Endothelial cell of umbilical vein (primary cell): ENCODE measurements around the gene JDP2. TPM values are rescaled to one million over a fixed set of nuclear protein-coding genes. Genes with fewer than 3 reads are reported as not detected.

Source experiments
- BruUV-seq: library from RNA; stranded (reverse); fragments of 400-500 nt; replicated peaks from 2 replicates; lab custom pipeline; 2021; lab: Mats Ljungman, UMichigan
- CTCF ChIA-PET: fragments of 300-600, 350-600 bp; sonication (Branson Sonifier 250); formaldehyde crosslinking; loops from one replicate; lab custom pipeline; 2021; ENCODE audit warnings: antibody characterized with exemption, inconsistent platforms; lab: Charles Lee
- POLR2A ChIA-PET: fragments of 300-600, 350-600 bp; sonication (Branson Sonifier 250); formaldehyde crosslinking; loops from one replicate; lab custom pipeline; 2021; ENCODE audit warnings: antibody characterized with exemption, inconsistent platforms; lab: Charles Lee
- DNase-seq: peaks from one replicate; pipeline ENCODE4 v3.0.0-alpha.2; 2011; ENCODE audit warnings: low read depth, low spot score
- FAIRE-seq: peaks from 2 replicates; lab custom pipeline; 2011; peaks lifted over from hg19 to GRCh38; lab: Jason Lieb, UNC
- H2AFZ ChIP-seq: 2 replicates; pipeline ENCODE4 v1.6.0; 2012; ENCODE audit warnings: low read depth, low read length, control low read depth, inconsistent platforms
- H3K27ac ChIP-seq: 2 replicates; pipeline ENCODE4 v1.5.1; 2011; ENCODE audit warnings: low read depth, mild to moderate bottlenecking, control low read depth, low read length, moderate library complexity; ENCODE audit not compliant: insufficient read depth
- H3K27me3 ChIP-seq, 2 experiments: 2 replicates each; pipeline versions ENCODE4 v1.6.0 to v1.6.1; 2011; ENCODE audit warnings: low read length in 2 of 2, mixed read lengths in 1 of 2; ENCODE audit not compliant: control insufficient read depth in 2 of 2, insufficient read depth in 2 of 2
- H3K36me3 ChIP-seq, 2 experiments: 2 replicates in 1 of 2; 3 replicates in 1 of 2; pipeline ENCODE4 v1.5.1; 2011; ENCODE audit warnings: low read length in 2 of 2, mild to moderate bottlenecking in 1 of 2, moderate library complexity in 1 of 2; ENCODE audit not compliant: control insufficient read depth in 2 of 2, insufficient read depth in 2 of 2; ENCODE audit errors: extremely low read depth in 1 of 2
- H3K4me1 ChIP-seq: 3 replicates; pipeline ENCODE4 v1.5.1; 2011; ENCODE audit warnings: mild to moderate bottlenecking, low read length; ENCODE audit not compliant: control insufficient read depth, insufficient read depth; ENCODE audit errors: extremely low read depth
- H3K4me2 ChIP-seq: 2 replicates; pipeline ENCODE4 v1.6.1; 2011; ENCODE audit warnings: low read length, control low read depth, mixed read lengths; ENCODE audit not compliant: insufficient read depth
- H3K4me3 ChIP-seq, 3 experiments: fragments of 200-600 bp in 1 of 3; sonication (generic), shearing (Covaris generic) in 1 of 3; replicated peaks in 1 of 3; 2 replicates each; pipeline ENCODE4 v1.5.1; 2011 to 2016; ENCODE audit warnings: control low read depth in 3 of 3, low read length in 3 of 3, mild to moderate bottlenecking in 2 of 3, inconsistent platforms in 1 of 3, low read depth in 1 of 3, moderate library complexity in 1 of 3; ENCODE audit not compliant: insufficient read depth in 1 of 3
- H3K79me2 ChIP-seq: 2 replicates; pipeline ENCODE4 v1.6.0; 2012; ENCODE audit warnings: low read length, inconsistent platforms; ENCODE audit not compliant: control insufficient read depth, insufficient read depth
- H3K9ac ChIP-seq: replicated peaks from 2 replicates; pipeline ENCODE3; 2011; ENCODE audit warnings: low read length, control low read depth; ENCODE audit not compliant: insufficient read depth; ENCODE audit errors: extremely low read depth
- H3K9me1 ChIP-seq: replicated peaks from 3 replicates; pipeline ENCODE4 v1.6.0; 2011; ENCODE audit warnings: mild to moderate bottlenecking, low read length; ENCODE audit not compliant: control insufficient read depth, insufficient read depth; ENCODE audit errors: extremely low read depth
- H3K9me3 ChIP-seq: replicated peaks from 2 replicates; pipeline ENCODE4 v1.5.1; 2012; ENCODE audit warnings: low read length, inconsistent platforms; ENCODE audit not compliant: control insufficient read depth, insufficient read depth
- H4K20me1 ChIP-seq: replicated peaks from 2 replicates; pipeline ENCODE3; 2011; ENCODE audit warnings: mild to moderate bottlenecking, low read length; ENCODE audit not compliant: control insufficient read depth, insufficient read depth; ENCODE audit errors: extremely low read depth
- EZH2 ChIP-seq: IDR thresholded peaks from 2 replicates; pipeline ENCODE4 v1.6.1; 2012; ENCODE audit warnings: borderline replicate concordance, low read depth, mild to moderate bottlenecking, moderate library complexity, low read length, inconsistent platforms; ENCODE audit not compliant: severe bottlenecking
- FOS ChIP-seq: IDR thresholded peaks from 2 replicates; pipeline ENCODE4 v1.6.1; 2011; ENCODE audit warnings: mild to moderate bottlenecking, low read length, moderate library complexity, borderline replicate concordance; ENCODE audit not compliant: insufficient read depth
- GATA2 ChIP-seq: IDR thresholded peaks from 2 replicates; pipeline ENCODE4 v1.7.0; 2011; ENCODE audit warnings: low read depth, mild to moderate bottlenecking, moderate library complexity, mixed read lengths, low read length; ENCODE audit not compliant: insufficient read length, insufficient read depth
- JUN ChIP-seq: IDR thresholded peaks from 2 replicates; pipeline ENCODE4 v1.6.1; 2011; ENCODE audit warnings: borderline replicate concordance, low read depth; ENCODE audit not compliant: insufficient read length, insufficient read depth
- MYC ChIP-seq: IDR thresholded peaks from one replicate; pipeline ENCODE4 v1.6.1; 2011; ENCODE audit warnings: mild to moderate bottlenecking, low read depth, low read length
- POLR2A ChIP-seq: IDR thresholded peaks from 2 replicates; pipeline ENCODE4 v1.6.1; 2012; ENCODE audit warnings: low read depth, mild to moderate bottlenecking, control low read depth, low read length
- POLR2AphosphoS5 ChIP-seq: IDR thresholded peaks from 2 replicates; pipeline ENCODE4 v1.6.1; 2012; ENCODE audit warnings: low read depth, mild to moderate bottlenecking, control low read depth, low read length, moderate library complexity; ENCODE audit not compliant: insufficient read depth
- dilution Hi-C: fragments of 300-500 bp; cut with MboI; formaldehyde crosslinking; loops from one replicate; pipeline ENCODE4 v1.15.0; 2019; ENCODE audit warnings: low sequenced_read_pairs; ENCODE audit not compliant: extremely low pct_ligation_motif_present
- intact Hi-C: fragments of 100-400 bp; cut with micrococcal nuclease; formaldehyde crosslinking; loops from one replicate; pipeline ENCODE4 v1.10.0; 2022
- polyA plus RNA-seq, 4 experiments: library from polyadenylated mRNA; depleted of rRNA in 3 of 4; stranded (reverse) in 3 of 4; unstranded in 1 of 4; fragments of >200 nt; gene quantifications; 2 replicates each; pipeline versions ENCODE4 v1.2.1 to v1.2.3, GENCODE V29; 2011 to 2012; ENCODE audit warnings: missing spikeins in 1 of 4
- total RNA-seq: library from RNA; stranded (reverse); gene quantifications from 2 replicates; pipeline ENCODE4 v1.2.3, GENCODE V29; 2021
- TF ChIP-seq, protein P1 (sequence below), 2 donors: IDR thresholded peaks; 1 replicate in 1 of 2; 2 replicates in 1 of 2; pipeline ENCODE4 v1.5.1; 2011; ENCODE audit warnings: low read length in 2 of 2, mild to moderate bottlenecking in 2 of 2, moderate library complexity in 2 of 2, control low read depth in 1 of 2, inconsistent platforms in 1 of 2, low read depth in 1 of 2; ENCODE audit not compliant: insufficient read depth in 1 of 2; ENCODE audit errors: extremely low read depth in 1 of 2
- TF ChIP-seq, protein P2 (sequence below): IDR thresholded peaks from 2 replicates; pipeline ENCODE4 v1.6.1; 2011; ENCODE audit not compliant: insufficient read depth, insufficient read length

The JDP2 gene
- total and polyA plus RNA-seq, 2 donors (not counting 3 experiments of a cell fraction or from before 2014, with no cell fraction given) = 3.2 to 10.6 TPM

DNA sequence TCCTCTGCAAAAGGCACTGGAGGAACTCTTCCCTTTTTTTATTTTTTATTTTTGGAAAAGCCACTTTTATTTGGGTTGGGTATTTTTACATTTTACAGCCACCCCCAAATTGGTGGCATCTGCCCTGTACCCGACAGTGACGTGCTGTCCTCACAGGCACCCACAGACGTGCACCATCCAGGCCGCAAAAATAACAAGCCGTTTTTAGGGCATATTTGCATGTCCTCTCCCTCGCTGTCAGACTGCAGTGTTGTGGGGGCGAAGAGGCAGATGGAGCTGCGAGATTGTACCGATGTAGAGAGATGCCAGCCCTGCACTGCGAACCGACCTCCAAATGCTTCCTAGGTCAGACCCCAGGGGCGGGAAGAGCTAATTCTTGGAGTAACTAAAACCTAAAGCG, 12.2 kb downstream of the JDP2 start:
- no peaks in the 10 kb centered on the region for H4K20me1 ChIP-seq
- H2AFZ ChIP-seq = no peak overlapping the region
- no peaks in the 10 kb centered on the region for H3K27me3 ChIP-seq
- intact Hi-C loops (no loop called here), dilution Hi-C loops (no loop called here)
- no peak overlapping the region for H3K27ac ChIP-seq
- peaks cover 3% of the 10 kb centered on the region for H3K4me1 ChIP-seq
- H3K4me3 ChIP-seq = no peak overlapping the region
- BruUV-seq = no TSS peak
- FAIRE-seq = no peak
- peaks cover 2% of the 10 kb centered on the region for H3K9me1 ChIP-seq
- no peak overlapping the region for H3K9ac ChIP-seq
- TF ChIP-seq POLR2AphosphoS5 = no peak
- no peak for TF ChIP-seq FOS
- TF ChIP-seq JUN = no peak
- no peak for TF ChIP-seq GATA2
- TF ChIP-seq, protein P1, sequence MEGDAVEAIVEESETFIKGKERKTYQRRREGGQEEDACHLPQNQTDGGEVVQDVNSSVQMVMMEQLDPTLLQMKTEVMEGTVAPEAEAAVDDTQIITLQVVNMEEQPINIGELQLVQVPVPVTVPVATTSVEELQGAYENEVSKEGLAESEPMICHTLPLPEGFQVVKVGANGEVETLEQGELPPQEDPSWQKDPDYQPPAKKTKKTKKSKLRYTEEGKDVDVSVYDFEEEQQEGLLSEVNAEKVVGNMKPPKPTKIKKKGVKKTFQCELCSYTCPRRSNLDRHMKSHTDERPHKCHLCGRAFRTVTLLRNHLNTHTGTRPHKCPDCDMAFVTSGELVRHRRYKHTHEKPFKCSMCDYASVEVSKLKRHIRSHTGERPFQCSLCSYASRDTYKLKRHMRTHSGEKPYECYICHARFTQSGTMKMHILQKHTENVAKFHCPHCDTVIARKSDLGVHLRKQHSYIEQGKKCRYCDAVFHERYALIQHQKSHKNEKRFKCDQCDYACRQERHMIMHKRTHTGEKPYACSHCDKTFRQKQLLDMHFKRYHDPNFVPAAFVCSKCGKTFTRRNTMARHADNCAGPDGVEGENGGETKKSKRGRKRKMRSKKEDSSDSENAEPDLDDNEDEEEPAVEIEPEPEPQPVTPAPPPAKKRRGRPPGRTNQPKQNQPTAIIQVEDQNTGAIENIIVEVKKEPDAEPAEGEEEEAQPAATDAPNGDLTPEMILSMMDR (IDR thresholded peaks at IDR 0.05; ENCODE audit: extremely low read depth in 1 of 2, insufficient read depth in 1 of 2, low read depth in 1 of 2, low read length in 2 of 2) = no peak
- TF ChIP-seq EZH2 = no peak
- no peak for TF ChIP-seq MYC
- TF ChIP-seq, protein P2, sequence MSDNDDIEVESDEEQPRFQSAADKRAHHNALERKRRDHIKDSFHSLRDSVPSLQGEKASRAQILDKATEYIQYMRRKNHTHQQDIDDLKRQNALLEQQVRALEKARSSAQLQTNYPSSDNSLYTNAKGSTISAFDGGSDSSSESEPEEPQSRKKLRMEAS = no peak
- no peak for TF ChIP-seq POLR2A
- POLR2A ChIA-PET = interaction anchor here (0.6 kb wide), 1 partner anchor 63 kb away, joined by 5 read pairs; no protein-coding TSS in a partner anchor
- no peak overlapping the region for H3K4me2 ChIP-seq
- no peaks in the 10 kb centered on the region for H3K36me3 ChIP-seq
- CTCF ChIA-PET = interaction anchor here (1.7 kb wide), 1 partner anchor 9 kb away, joined by 5 read pairs; no protein-coding TSS in a partner anchor
- H3K9me3 ChIP-seq = no peaks in the 10 kb centered on the region
- H3K79me2 ChIP-seq = no peaks in the 10 kb centered on the region
- DNase-seq = no peak
